Panc1 (cell line): ENCODE measurements around the gene PDE4C. TPM values are rescaled to one million over a fixed set of nuclear protein-coding genes. Genes with fewer than 3 reads are reported as not detected.
A peak's percentile ranks its signal among the peaks of the same experiment; 100 is the strongest.

ENCODE experiments used
- ATAC-seq: fragments of 200-7000 bp; cut with Tn5 transposase; 2 replicates; pipeline ENCODE4 v1.9.1; 2020; ENCODE audit warnings: mild to moderate bottlenecking, moderate library complexity
- BruUV-seq: library from RNA; stranded (reverse); fragments of 400-500 nt; replicated peaks from 2 replicates; lab custom pipeline; 2021; lab: Mats Ljungman, UMichigan
- CTCF ChIA-PET: fragments of 300-600 bp; sonication (Branson Sonifier 250); formaldehyde crosslinking; loops from one replicate; lab custom pipeline; 2022; ENCODE audit warnings: antibody characterized with exemption; lab: Charles Lee
- POLR2A ChIA-PET: fragments of 300-600 bp; sonication (Branson Sonifier 250); formaldehyde crosslinking; loops from one replicate; lab custom pipeline; 2022; ENCODE audit warnings: antibody characterized with exemption; lab: Charles Lee
- DNase-seq: peaks from one replicate; pipeline ENCODE4 v3.0.0-alpha.2; 2010; ENCODE audit warnings: low read depth, low spot score
- H3K27ac ChIP-seq: 2 replicates; pipeline ENCODE4 v1.5.1; 2011; ENCODE audit warnings: mild to moderate bottlenecking, low read length, inconsistent platforms
- H3K27me3 ChIP-seq: fragments of 200-500 bp; sonication (Bioruptor generic); 2 replicates; pipeline ENCODE4 v1.6.0; 2014; ENCODE audit warnings: low read length, inconsistent platforms; ENCODE audit not compliant: control insufficient read depth, insufficient read depth
- H3K36me3 ChIP-seq: fragments of 200-500 bp; sonication (Bioruptor generic); 2 replicates; pipeline ENCODE4 v1.5.1; 2014; ENCODE audit warnings: inconsistent platforms, mild to moderate bottlenecking, low read length, moderate library complexity; ENCODE audit not compliant: control insufficient read depth, insufficient read depth
- H3K4me1 ChIP-seq: 2 replicates; pipeline ENCODE4 v1.5.1; 2011; ENCODE audit warnings: inconsistent platforms, mild to moderate bottlenecking, low read length, moderate library complexity; ENCODE audit not compliant: control insufficient read depth, insufficient read depth
- H3K4me3 ChIP-seq, 2 experiments: 2 replicates each; pipeline ENCODE4 v1.5.1; 2011 to 2012; ENCODE audit warnings: low read depth in 2 of 2, low read length in 2 of 2, mild to moderate bottlenecking in 2 of 2, inconsistent platforms in 1 of 2, moderate library complexity in 1 of 2
- H3K9me3 ChIP-seq: fragments of 200-500 bp; sonication (Bioruptor generic); 2 replicates; pipeline ENCODE4 v1.5.1; 2014; ENCODE audit warnings: low read depth, mild to moderate bottlenecking, inconsistent platforms, low read length, moderate library complexity; ENCODE audit not compliant: control insufficient read depth, insufficient read depth
- POLR2AphosphoS5 ChIP-seq: IDR thresholded peaks from 2 replicates; pipeline ENCODE4 v1.6.1; 2012; ENCODE audit warnings: mild to moderate bottlenecking, low read depth, low read length, moderate library complexity
- SIN3A ChIP-seq: IDR thresholded peaks from 2 replicates; pipeline ENCODE4 v1.6.1; 2012; ENCODE audit warnings: low read depth, mild to moderate bottlenecking, low read length, moderate library complexity, borderline replicate concordance; ENCODE audit not compliant: insufficient read depth
- TCF7L2 ChIP-seq: IDR thresholded peaks from 2 replicates; pipeline ENCODE4 v1.6.1; 2011; ENCODE audit warnings: mild to moderate bottlenecking, low read depth, low read length, inconsistent platforms
- in situ Hi-C: cut with HindIII; loops from 2 replicates; pipeline ENCODE4 v1.10.0; 2016; ENCODE audit warnings: low sequenced_read_pairs, low pct_unique_long_range_greater_than_20kb
- intact Hi-C: fragments of 100-400 bp; cut with micrococcal nuclease; formaldehyde crosslinking; loops from one replicate; pipeline ENCODE4 v1.10.0; 2022; ENCODE audit not compliant: unreplicated experiment
- total RNA-seq: library from RNA; stranded (reverse); gene quantifications from one replicate; pipeline ENCODE4 v1.2.1, GENCODE V29; 2021; ENCODE audit not compliant: unreplicated experiment
- TF ChIP-seq, protein P1 (sequence below), 2 experiments: IDR thresholded peaks; 2 replicates each; pipeline ENCODE4 v1.6.1; 2011 to 2012; ENCODE audit warnings: low read depth in 2 of 2, control low read depth in 1 of 2, low read length in 1 of 2, mild to moderate bottlenecking in 1 of 2, moderate library complexity in 1 of 2; ENCODE audit not compliant: insufficient read depth in 1 of 2
- TF ChIP-seq, protein P2 (sequence below): fragments of 450-650 bp; IDR thresholded peaks from 2 replicates; pipeline ENCODE4 v1.5.1; 2017; ENCODE audit warnings: mild to moderate bottlenecking

PDE4C gene
- total RNA-seq, 1 experiment from 2014 or later: 0.98 TPM

GRCh38 chr19:18234194-18234593, 8.0 kb upstream of the PDE4C start:
- POLR2A ChIA-PET: no interaction called here

GRCh38 chr19:18233224-18233825, 7.1 kb upstream of the PDE4C start:
- POLR2A ChIA-PET: no interaction called here
- in situ Hi-C loops: no loop called here
- no peak for TF ChIP-seq SIN3A
- TF ChIP-seq, protein P1, sequence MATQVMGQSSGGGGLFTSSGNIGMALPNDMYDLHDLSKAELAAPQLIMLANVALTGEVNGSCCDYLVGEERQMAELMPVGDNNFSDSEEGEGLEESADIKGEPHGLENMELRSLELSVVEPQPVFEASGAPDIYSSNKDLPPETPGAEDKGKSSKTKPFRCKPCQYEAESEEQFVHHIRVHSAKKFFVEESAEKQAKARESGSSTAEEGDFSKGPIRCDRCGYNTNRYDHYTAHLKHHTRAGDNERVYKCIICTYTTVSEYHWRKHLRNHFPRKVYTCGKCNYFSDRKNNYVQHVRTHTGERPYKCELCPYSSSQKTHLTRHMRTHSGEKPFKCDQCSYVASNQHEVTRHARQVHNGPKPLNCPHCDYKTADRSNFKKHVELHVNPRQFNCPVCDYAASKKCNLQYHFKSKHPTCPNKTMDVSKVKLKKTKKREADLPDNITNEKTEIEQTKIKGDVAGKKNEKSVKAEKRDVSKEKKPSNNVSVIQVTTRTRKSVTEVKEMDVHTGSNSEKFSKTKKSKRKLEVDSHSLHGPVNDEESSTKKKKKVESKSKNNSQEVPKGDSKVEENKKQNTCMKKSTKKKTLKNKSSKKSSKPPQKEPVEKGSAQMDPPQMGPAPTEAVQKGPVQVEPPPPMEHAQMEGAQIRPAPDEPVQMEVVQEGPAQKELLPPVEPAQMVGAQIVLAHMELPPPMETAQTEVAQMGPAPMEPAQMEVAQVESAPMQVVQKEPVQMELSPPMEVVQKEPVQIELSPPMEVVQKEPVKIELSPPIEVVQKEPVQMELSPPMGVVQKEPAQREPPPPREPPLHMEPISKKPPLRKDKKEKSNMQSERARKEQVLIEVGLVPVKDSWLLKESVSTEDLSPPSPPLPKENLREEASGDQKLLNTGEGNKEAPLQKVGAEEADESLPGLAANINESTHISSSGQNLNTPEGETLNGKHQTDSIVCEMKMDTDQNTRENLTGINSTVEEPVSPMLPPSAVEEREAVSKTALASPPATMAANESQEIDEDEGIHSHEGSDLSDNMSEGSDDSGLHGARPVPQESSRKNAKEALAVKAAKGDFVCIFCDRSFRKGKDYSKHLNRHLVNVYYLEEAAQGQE (IDR thresholded peaks at IDR 0.05; ENCODE audit: insufficient read depth in 1 of 2, low read depth in 2 of 2, low read length in 1 of 2): peak; percentile 92 to 94
- H3K27ac ChIP-seq: no peak overlapping the region
- BruUV-seq: no TSS peak
- intact Hi-C loops: no loop called here
- no peak overlapping the region for H3K4me3 ChIP-seq
- H3K27me3 ChIP-seq: no peaks in the 10 kb centered on the region
- CTCF ChIA-PET: no interaction called here
- no peak for DNase-seq
- no peaks in the 10 kb centered on the region for H3K4me1 ChIP-seq
- H3K36me3 ChIP-seq: no peaks in the 10 kb centered on the region
- no peaks in the 10 kb centered on the region for H3K9me3 ChIP-seq
- ATAC-seq: no peak

More at GRCh38 chr19:18234194-18234593, 8.0 kb upstream of the PDE4C start:
- BruUV-seq: no TSS peak
- in situ Hi-C loops (no loop called here), intact Hi-C loops (no loop called here)
- Histone ChIP-seq H3K4me3 (no peak overlapping the region), H3K36me3 (no peaks in the 10 kb centered on the region), H3K27ac (no peak overlapping the region), H3K9me3 (no peaks in the 10 kb centered on the region), H3K4me1 (no peaks in the 10 kb centered on the region), H3K27me3 (no peaks in the 10 kb centered on the region)
- ATAC-seq (no peak), DNase-seq (no peak)
- CTCF ChIA-PET: no interaction called here
- TF ChIP-seq SIN3A (no peak), POLR2AphosphoS5 (no peak), TCF7L2 (no peak)
- TF ChIP-seq, protein P1 (IDR thresholded peaks at IDR 0.05; ENCODE audit: insufficient read depth in 1 of 2, low read depth in 2 of 2, low read length in 1 of 2): no peak
- TF ChIP-seq, protein P2, sequence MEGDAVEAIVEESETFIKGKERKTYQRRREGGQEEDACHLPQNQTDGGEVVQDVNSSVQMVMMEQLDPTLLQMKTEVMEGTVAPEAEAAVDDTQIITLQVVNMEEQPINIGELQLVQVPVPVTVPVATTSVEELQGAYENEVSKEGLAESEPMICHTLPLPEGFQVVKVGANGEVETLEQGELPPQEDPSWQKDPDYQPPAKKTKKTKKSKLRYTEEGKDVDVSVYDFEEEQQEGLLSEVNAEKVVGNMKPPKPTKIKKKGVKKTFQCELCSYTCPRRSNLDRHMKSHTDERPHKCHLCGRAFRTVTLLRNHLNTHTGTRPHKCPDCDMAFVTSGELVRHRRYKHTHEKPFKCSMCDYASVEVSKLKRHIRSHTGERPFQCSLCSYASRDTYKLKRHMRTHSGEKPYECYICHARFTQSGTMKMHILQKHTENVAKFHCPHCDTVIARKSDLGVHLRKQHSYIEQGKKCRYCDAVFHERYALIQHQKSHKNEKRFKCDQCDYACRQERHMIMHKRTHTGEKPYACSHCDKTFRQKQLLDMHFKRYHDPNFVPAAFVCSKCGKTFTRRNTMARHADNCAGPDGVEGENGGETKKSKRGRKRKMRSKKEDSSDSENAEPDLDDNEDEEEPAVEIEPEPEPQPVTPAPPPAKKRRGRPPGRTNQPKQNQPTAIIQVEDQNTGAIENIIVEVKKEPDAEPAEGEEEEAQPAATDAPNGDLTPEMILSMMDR: no peak
